ENCODE data around the gene SF1. TPM values are rescaled to one million over a fixed set of nuclear protein-coding genes. Genes with fewer than 3 reads are reported as not detected.

Gene SF1
- total and polyA plus RNA-seq, 9 of the 15 experiments (the other 6 are each of a cell fraction or from before 2014, with no cell fraction given), result 13.1 to 334 (median 111) TPM

- TF ChIP-seq ZKSCAN1 (IDR thresholded peaks at IDR 0.05; ENCODE audit: low read depth, low read length), result no peak
- no peak for TF ChIP-seq ZNF124 (CRISPR knock-in tag; IDR thresholded peaks at IDR 0.05)
- TF ChIP-seq CXXC5 (CRISPR knock-in tag; IDR thresholded peaks at IDR 0.05), result peak; percentile 14; the same call in 1 of the 2 replicates
- TF ChIP-seq ZNF639 (CRISPR knock-in tag; conservative IDR thresholded peaks at IDR 0.05 in 1 of 2, IDR thresholded peaks at IDR 0.05 in 1 of 2), result 0 out of 4 replicates have a peak, but pooled peaks of 1 of the 2 experiments have one; percentile 49
- TF ChIP-seq ZBTB49 (CRISPR knock-in tag; IDR thresholded peaks at IDR 0.05; ENCODE audit: borderline replicate concordance), result no peak
- no peak for TF ChIP-seq RB1 (IDR thresholded peaks at IDR 0.05; ENCODE audit: low read depth)
- no peak for TF ChIP-seq ZBTB2 (IDR thresholded peaks at IDR 0.05)
- no peak for TF ChIP-seq MYBL2 (IDR thresholded peaks at IDR 0.05; ENCODE audit: low read depth)
- no peak for TF ChIP-seq MYBL2 (CRISPR knock-in tag; IDR thresholded peaks at IDR 0.05; ENCODE audit: borderline replicate concordance)
- TF ChIP-seq TARDBP (IDR thresholded peaks at IDR 0.05), result no peak
- no peak for TF ChIP-seq ETV1 (tag; conservative IDR thresholded peaks at IDR 0.05; ENCODE audit: low read depth)
- no peak for TF ChIP-seq ZNF551 (CRISPR knock-in tag; IDR thresholded peaks at IDR 0.05)
- no peak for TF ChIP-seq THRB (CRISPR knock-in tag; conservative IDR thresholded peaks at IDR 0.05)
Measured at GRCh38 chr11:64744544-64745188, 33.7 kb downstream of the SF1 start (continued).

All from K562 (cell line).